Ectodermal cell (in vitro differentiated cells): ENCODE data around the gene AKR7A2.
"Not testable (repeated sequence)": the region's sequence is repeated elsewhere in the genome, so short reads cannot be mapped to it uniquely, and the experiment has no call there.

Experiments
- H3K27ac ChIP-seq: 2 replicates; pipeline ENCODE4 v1.7.0; 2013; ENCODE audit warnings: mild to moderate bottlenecking, low read depth, low read length; ENCODE audit not compliant: insufficient read depth, poor library complexity, severe bottlenecking
- H3K27me3 ChIP-seq: 2 replicates; pipeline ENCODE4 v1.7.0; 2013; ENCODE audit warnings: mild to moderate bottlenecking, low read length; ENCODE audit not compliant: insufficient read depth, control insufficient read depth, poor library complexity, severe bottlenecking
- H3K36me3 ChIP-seq: one replicate; pipeline ENCODE4 v1.7.0; 2013; ENCODE audit warnings: low read length; ENCODE audit not compliant: control insufficient read depth, insufficient read depth
- H3K4me1 ChIP-seq: one replicate; pipeline ENCODE4 v1.7.0; 2013; ENCODE audit warnings: low read length; ENCODE audit not compliant: control insufficient read depth, insufficient read depth
- H3K4me3 ChIP-seq: 2 replicates; pipeline ENCODE4 v1.7.0; 2013; ENCODE audit warnings: low read depth, low read length, control low read depth; ENCODE audit not compliant: insufficient read depth
- H3K9me3 ChIP-seq: 2 replicates; pipeline ENCODE4 v1.7.0; 2013; ENCODE audit warnings: mild to moderate bottlenecking, low read length, moderate library complexity; ENCODE audit not compliant: control insufficient read depth
- WGBS, 2 experiments: methylation state at CpG; one replicate each; pipeline ENCODE4 v1.1.7; 2013; ENCODE audit warnings: missing lambda C conversion rate in 2 of 2; 5-methylcytosine and 5-hydroxymethylcytosine counted together

AKR7A2 gene

GRCh38 chr1:19262744-19263143, 49.2 kb downstream of the AKR7A2 start:
- Histone ChIP-seq H3K27me3 (no peaks in the 10 kb centered on the region), H3K4me1 (no peaks in the 10 kb centered on the region), H3K9me3 (no peaks in the 10 kb centered on the region), H3K27ac (no peak overlapping the region), H3K36me3 (peaks cover 10% of the 10 kb centered on the region), H3K4me3 (no peak overlapping the region)
- 92% methylated on average over 5 of the region's 5 CpGs for WGBS, 2 experiments

GRCh38 chr1:19262047-19262446, 49.9 kb downstream of the AKR7A2 start:
- H3K4me1 ChIP-seq = no peaks in the 10 kb centered on the region
- H3K27ac ChIP-seq = no peak overlapping the region
- no peak overlapping the region for H3K4me3 ChIP-seq
- no peaks in the 10 kb centered on the region for H3K9me3 ChIP-seq
- WGBS, 2 experiments = 88% methylated on average over 5 of the region's 5 CpGs
- H3K27me3 ChIP-seq = no peaks in the 10 kb centered on the region
- H3K36me3 ChIP-seq = peaks cover 17% of the 10 kb centered on the region

DNA sequence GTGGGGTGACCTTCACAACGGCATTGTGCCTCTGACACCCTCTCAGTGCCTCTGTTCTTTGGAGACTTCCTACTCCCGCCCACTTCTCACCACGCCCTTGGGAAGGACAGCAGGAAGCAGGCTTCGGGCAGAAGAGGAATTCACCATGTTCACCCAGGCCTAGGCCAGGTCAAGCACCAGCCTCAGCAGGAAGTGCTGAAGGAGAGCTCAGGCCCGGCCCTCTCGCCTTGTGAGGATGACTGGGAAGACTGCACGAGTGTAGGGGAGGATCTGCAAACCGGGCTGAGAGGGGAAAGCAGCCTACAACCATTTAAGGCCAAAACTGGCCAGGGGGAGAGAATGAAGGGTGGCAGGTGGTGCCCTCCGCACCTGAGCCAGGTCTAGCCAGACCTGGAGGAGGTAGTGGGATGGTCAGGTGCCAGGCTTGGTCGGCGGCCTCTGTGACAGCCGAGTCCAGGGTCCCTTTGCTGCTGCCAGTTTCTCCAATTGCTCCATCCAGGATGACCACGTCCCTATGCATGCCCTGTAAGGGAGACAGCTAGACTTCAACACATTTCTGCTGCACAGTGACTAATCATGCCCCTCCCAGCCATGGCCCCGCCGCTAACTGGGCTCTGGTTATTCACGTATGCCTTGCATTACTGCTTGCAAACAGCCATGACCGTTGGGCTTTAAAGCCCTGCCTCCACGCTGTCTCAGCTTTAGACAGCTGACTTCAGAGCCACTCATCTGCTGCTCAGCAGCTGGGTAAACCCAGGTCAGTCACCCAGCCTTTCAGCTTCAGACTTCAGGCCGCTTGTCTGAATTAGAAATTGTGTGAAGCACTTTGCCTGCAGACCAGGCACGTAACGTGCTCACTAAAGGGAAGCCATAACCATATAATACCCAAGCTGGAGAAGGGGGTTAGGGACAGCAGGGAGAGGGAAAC, 51.5 kb downstream of the AKR7A2 start:
- H3K9me3 ChIP-seq = no peaks in the 10 kb centered on the region
- H3K4me1 ChIP-seq = no peaks in the 10 kb centered on the region
- peaks cover 26% of the 10 kb centered on the region for H3K36me3 ChIP-seq
- no peak overlapping the region for H3K27ac ChIP-seq
- no peaks in the 10 kb centered on the region for H3K27me3 ChIP-seq
- no peak overlapping the region for H3K4me3 ChIP-seq
- 93 to 94% methylated on average over 21 of the region's 21 CpGs for WGBS, 2 experiments

DNA sequence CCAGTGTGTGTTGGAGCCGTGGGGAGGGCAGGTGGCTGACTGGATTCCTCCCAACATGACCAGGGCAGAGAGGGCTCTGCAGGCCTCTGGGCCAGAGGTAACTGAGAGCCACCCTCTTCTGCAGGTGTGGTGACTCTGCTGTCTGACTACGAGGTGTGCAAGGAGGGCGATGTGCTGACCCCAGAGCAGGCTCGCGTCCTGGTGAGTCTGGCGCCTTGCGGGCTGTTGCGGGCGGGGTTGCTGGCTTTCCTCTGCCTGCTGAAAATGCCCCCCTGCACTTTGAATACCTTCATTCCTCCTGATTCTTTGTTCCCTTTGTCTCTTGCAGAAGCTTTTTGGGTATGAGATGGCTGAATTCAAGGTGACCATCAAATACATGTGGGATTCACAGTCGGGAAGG, 53.6 kb downstream of the AKR7A2 start:
- Histone ChIP-seq H3K27ac (no peak overlapping the region), H3K9me3 (no peaks in the 10 kb centered on the region), H3K4me1 (peaks cover 7% of the 10 kb centered on the region), H3K27me3 (no peaks in the 10 kb centered on the region), H3K4me3 (no peak overlapping the region), H3K36me3 (peaks cover 32% of the 10 kb centered on the region)
- WGBS, 2 experiments = 95 to 97% methylated on average over 10 of the region's 10 CpGs

DNA sequence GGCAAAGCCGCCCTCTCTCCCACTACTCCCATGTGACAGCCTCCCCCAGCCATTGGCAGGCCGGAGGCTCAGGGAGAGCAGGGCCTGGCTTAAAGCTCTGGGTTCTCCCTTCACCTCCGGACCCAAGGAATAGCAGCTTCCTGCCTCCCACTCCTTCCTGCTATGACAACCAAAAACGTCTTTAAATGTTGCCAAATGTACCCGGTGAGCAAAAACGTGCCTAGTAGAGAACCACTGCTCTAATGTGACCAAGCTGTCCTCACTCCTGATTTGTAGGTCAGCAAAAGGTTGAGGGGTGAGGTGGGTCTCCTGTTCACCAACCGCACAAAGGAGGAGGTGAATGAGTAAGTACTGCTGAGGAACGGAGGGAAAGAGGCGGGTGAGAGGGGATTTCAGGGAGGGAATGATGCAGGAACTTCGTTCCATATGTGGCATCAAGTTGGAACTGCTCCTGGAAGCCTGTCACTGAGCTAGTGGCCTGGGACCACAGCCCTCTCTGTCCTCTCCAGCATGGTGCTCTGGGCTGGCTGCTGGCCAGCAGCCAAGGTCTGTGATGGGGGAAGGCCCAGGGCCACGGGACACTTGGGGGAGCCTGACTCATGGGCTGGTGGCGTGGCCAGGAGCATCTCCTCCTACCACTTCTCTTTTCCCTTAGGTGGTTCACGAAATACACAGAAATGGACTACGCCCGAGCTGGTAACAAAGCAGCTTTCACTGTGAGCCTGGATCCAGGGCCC, 54.6 kb downstream of the AKR7A2 start:
- Histone ChIP-seq H3K27ac (no peak overlapping the region), H3K27me3 (no peaks in the 10 kb centered on the region), H3K9me3 (no peaks in the 10 kb centered on the region), H3K36me3 (peaks cover 32% of the 10 kb centered on the region), H3K4me1 (peaks cover 14% of the 10 kb centered on the region), H3K4me3 (no peak overlapping the region)
- 89 to 92% methylated on average over 15 of the region's 15 CpGs for WGBS, 2 experiments

DNA sequence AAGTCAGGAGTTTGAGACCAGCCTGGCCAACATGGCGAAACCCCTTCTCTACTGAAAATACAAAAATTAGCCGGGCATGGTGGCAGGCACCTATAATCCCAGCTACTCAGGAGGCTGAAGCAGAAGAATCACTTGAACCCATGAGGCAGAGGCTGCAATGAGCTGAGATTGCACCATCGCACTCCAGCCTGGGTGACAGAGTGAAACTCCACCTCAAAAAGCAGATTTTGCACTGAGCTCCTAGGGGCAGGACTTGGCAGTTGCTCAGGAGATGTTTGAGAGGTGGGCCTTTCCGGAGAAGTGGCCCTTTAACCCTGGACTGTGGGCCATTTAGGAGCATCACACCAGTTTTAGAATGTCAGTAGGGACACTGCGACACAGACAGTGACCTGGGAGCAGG, 55.6 kb downstream of the AKR7A2 start:
- not testable (repeated sequence) for H3K27ac ChIP-seq, H3K4me3 ChIP-seq, H3K9me3 ChIP-seq, H3K27me3 ChIP-seq
- Histone ChIP-seq H3K36me3 (peaks cover 32% of the 10 kb centered on the region), H3K4me1 (peaks cover 14% of the 10 kb centered on the region)
- 94 to 96% methylated on average over 5 of the region's 5 CpGs for WGBS, 2 experiments

GRCh38 chr1:19255288-19255687, 56.7 kb downstream of the AKR7A2 start:
- Histone ChIP-seq H3K4me3 (no peak overlapping the region), H3K27ac (no peak overlapping the region), H3K27me3 (no peaks in the 10 kb centered on the region), H3K9me3 (no peaks in the 10 kb centered on the region), H3K36me3 (peaks cover 32% of the 10 kb centered on the region), H3K4me1 (peaks cover 17% of the 10 kb centered on the region)
- 96% methylated on average over 4 of the region's 4 CpGs for WGBS, 2 experiments

GRCh38 chr1:19254416-19254815, 57.5 kb downstream of the AKR7A2 start:
- Histone ChIP-seq H3K36me3 (peaks cover 30% of the 10 kb centered on the region), H3K27me3 (no peaks in the 10 kb centered on the region), H3K27ac (no peak overlapping the region), H3K9me3 (no peaks in the 10 kb centered on the region), H3K4me1 (peaks cover 18% of the 10 kb centered on the region), H3K4me3 (no peak overlapping the region)
